AG08396 (cell line): ENCODE results near the gene NT5C3A.

Source experiments
- DNase-seq: peaks from one replicate; pipeline ENCODE4 v3.0.0; 2012; ENCODE audit warnings: low spot score, mixed read lengths

The NT5C3A gene

GRCh38 chr7:33075818-33076518 lies 13.4 kb upstream of the NT5C3A start:
- no peak for DNase-seq

- no peak for DNase-seq
These were observed 10.7 kb upstream of the NT5C3A start for GRCh38 chr7:33073243-33073642.

DNA sequence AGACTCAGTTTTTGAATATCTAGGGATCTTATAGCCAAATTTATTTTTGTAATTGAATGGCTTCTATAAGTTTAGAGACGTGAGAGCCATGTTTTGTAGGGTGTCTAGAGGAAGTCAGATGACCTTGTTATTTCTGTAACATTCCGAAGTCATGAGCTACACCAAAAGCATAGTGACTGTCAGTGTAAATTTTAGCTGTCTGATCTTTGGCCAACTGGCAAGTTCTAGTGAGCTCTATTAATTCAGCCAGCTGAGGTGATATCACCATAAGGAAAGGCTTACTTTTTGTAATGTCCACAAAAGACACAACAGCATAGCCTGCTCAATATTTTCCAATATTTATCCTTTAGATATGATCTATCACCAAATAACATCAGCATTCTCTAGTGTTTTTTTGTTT lies 9.9 kb upstream of the NT5C3A start:
- DNase-seq = peak; percentile 70

DNA sequence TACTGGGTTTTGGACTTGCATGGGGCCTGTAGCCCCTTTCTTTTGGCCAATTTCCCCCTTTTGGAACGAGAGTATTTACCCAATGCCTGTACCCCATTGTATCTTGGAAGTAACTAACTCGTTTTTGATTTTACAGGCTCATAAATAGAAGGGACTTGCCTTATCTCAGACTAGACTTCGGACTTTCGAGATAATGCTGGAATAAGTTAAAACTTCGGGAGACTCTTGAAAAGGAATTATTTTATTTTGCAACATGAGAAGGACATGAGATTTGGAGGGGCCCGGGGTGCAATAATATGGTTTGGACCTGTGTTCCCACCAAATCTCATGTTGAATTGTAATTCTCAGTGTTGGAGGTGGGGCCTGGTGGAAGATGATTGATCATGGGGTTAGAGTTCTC lies 8.3 kb upstream of the NT5C3A start:
- no peak for DNase-seq

- no peak for DNase-seq
These were observed 7.7 kb upstream of the NT5C3A start for GRCh38 chr7:33070277-33070676.

GRCh38 chr7:33067921-33068320 lies 5.3 kb upstream of the NT5C3A start:
- no peak for DNase-seq

DNA sequence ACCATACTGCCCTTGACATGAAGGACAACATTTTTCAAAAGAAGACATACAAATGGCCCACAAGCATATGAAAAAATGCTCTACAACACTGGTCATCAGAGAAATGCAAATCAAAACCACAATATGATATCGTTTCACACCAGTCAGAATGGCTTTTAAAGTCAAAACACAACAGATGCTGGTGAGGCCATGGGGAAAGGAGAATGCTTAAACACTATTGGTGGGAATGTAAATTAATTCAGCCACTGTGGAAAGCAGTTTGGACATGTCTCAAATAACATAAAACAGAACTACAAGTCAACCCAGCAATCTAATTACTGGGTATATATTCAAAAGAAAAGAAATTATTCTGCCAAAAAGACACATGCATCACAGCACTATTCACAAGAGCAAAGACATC lies 4.2 kb upstream of the NT5C3A start:
- DNase-seq = no peak

- DNase-seq = no peak
These were observed 3.4 kb upstream of the NT5C3A start for GRCh38 chr7:33065981-33066380.

GRCh38 chr7:33062782-33063443 lies 337 bp upstream of the NT5C3A start:
- DNase-seq = peak; percentile 98

- no peak for DNase-seq
These were observed 1.2 kb downstream of the NT5C3A start for GRCh38 chr7:33061282-33061937.

DNA sequence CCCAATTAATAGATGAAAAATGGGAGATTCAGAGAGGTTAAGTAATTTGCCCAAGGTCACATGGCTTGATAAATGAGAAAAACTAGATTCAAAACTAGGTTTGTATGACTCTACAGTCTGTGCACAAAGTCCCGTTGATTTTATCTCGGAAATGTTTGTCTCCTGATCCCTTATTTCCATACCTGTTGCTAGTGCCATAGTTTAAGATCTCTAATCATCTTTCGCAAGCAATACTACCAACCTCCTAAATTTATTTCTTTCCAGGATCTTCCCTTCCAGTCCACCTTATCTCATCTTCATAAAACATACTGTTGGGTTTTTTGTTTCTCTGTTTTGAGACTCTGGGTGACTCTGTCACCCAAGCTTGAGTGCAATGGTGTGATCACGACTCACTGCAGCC lies 2.9 kb downstream of the NT5C3A start:
- no peak for DNase-seq

- no peak for DNase-seq
These were observed 7.4 kb downstream of the NT5C3A start for GRCh38 chr7:33055158-33055557.

- no peak for DNase-seq
These were observed 8.2 kb downstream of the NT5C3A start for GRCh38 chr7:33054261-33054964.

GRCh38 chr7:33053721-33054120 lies 8.9 kb downstream of the NT5C3A start:
- no peak for DNase-seq

- no peak for DNase-seq
These were observed 11.8 kb downstream of the NT5C3A start for GRCh38 chr7:33050535-33051318.

- no peak for DNase-seq
These were observed 13.9 kb downstream of the NT5C3A start for GRCh38 chr7:33048704-33049103.

- DNase-seq = no peak
These were observed 14.3 kb downstream of the NT5C3A start for GRCh38 chr7:33048257-33048656.

DNA sequence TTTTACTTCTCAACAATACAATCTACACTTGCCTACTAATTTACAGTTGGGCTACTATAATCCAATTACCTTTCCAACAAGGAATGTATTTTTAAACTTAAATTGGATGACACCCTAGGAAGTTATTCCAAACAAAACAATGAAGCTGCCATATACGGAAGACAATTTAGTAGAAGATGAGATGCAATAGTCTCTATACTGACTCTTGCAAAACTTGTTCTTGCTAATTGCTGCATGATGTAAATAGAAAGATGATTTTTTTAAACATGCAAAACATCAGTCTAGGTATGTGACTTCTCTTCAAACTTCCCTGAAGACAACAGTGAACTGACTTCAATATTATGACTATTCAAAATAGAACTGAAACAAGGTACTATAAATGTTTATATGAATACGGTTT lies 17.6 kb downstream of the NT5C3A start:
- no peak for DNase-seq

DNA sequence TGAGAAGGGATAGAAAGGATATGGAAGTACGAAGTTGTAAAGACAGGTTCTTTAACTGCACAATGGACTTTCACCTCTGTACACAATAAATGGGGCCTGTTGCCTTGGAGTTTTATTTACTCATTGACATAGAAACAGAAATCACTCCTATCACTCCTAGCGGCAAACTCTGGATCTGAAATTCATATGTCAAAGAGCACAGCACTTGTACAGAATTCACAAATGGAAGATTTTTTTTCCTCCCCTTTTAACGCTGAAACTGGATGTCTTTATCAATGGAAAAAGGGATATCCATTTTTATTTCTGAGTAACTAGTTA lies 18.2 kb downstream of the NT5C3A start:
- DNase-seq = no peak

DNA sequence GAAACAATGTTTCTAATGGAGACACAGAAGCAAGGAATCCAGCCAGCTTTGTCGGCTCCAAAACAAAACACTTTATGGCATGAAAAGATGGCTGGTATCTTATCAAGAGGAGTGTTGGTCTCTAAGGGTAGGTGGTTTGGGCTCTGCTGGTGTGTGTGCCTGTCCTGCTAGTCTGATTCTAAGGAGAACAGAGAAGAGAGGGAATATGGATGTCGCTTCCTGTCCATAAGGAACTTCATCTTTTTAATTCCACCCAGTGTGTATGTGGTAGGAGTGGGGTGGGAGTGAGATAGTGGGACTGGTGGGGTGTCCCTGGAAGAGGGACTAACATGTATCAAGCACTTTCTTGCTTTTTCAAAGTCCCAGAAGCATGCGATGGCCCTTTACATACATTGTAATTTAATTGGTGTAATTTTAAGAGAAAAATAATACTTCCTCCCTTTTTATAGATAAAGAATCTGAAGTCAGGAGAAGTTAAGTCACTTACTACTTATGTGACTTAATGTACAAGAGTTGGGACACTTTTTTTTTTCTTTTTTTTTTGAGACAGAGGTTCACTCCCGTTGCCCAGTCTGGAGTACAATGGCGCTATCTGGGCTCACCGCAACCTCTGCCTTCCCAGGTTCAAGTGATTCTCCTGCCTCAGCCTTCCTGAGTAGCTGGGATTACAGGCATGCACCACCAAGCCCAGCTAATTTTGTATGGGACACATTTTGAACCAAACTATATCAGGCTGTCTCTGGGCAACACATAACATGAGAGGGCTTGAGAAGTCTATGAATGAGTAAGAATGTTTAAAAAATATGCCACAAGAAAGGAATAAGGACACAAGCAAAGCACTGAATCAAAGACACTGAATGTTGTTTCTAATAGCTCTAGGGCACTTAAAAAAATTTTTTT lies 18.8 kb downstream of the NT5C3A start:
- no peak for DNase-seq
